ENCODE data around the gene HOXD11. TPM values are rescaled to one million over a fixed set of nuclear protein-coding genes. Genes with fewer than 3 reads are reported as not detected.

Gene HOXD11
- total RNA-seq, 4 donors from 2014 or later = not detected

DNA sequence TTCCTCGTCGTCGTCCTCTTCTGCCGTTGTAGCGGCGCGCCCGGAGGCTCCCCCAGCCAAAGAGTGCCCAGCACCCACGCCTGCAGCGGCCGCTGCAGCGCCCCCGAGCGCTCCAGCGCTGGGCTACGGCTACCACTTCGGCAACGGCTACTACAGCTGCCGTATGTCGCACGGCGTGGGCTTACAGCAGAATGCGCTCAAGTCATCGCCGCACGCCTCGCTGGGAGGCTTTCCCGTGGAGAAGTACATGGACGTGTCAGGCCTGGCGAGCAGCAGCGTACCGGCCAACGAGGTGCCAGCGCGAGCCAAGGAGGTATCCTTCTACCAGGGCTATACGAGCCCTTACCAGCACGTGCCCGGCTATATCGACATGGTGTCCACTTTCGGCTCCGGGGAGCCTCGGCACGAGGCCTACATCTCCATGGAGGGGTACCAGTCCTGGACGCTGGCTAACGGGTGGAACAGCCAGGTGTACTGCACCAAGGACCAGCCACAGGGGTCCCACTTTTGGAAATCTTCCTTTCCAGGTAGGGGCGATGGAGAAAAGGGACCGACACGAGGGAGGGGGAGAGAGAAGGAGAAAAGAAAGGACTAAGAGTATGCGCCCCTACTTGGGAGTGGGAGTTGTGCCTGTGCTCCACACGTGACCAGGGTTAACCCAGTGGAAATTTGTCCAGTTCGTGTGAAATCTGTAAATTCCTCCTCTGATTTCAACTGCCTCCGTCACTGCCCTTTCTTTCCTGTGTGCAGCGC lies 13.8 kb upstream of the HOXD11 start:
- TF ChIP-seq, protein P1, sequence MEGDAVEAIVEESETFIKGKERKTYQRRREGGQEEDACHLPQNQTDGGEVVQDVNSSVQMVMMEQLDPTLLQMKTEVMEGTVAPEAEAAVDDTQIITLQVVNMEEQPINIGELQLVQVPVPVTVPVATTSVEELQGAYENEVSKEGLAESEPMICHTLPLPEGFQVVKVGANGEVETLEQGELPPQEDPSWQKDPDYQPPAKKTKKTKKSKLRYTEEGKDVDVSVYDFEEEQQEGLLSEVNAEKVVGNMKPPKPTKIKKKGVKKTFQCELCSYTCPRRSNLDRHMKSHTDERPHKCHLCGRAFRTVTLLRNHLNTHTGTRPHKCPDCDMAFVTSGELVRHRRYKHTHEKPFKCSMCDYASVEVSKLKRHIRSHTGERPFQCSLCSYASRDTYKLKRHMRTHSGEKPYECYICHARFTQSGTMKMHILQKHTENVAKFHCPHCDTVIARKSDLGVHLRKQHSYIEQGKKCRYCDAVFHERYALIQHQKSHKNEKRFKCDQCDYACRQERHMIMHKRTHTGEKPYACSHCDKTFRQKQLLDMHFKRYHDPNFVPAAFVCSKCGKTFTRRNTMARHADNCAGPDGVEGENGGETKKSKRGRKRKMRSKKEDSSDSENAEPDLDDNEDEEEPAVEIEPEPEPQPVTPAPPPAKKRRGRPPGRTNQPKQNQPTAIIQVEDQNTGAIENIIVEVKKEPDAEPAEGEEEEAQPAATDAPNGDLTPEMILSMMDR (IDR thresholded peaks at IDR 0.05; ENCODE audit: low read depth) = no peak

DNA sequence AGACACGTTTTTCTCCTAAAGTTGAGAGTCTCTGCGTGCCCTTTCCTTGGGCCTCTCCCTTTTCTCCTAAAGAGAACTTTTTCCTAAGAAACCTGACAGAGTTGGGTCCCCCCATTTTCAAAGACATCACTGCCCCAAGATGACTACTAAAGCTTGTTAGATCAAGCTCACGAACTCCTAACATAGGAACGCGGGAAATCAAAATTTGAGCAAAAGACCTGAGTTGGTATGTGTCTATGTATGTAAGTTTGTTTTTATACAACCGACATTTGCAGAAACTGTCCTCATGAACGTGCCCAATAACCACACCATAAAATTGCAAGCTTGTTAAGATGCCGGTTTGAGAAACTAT lies 13.2 kb upstream of the HOXD11 start:
- TF ChIP-seq, protein P1 (IDR thresholded peaks at IDR 0.05; ENCODE audit: low read depth) = no peak

DNA sequence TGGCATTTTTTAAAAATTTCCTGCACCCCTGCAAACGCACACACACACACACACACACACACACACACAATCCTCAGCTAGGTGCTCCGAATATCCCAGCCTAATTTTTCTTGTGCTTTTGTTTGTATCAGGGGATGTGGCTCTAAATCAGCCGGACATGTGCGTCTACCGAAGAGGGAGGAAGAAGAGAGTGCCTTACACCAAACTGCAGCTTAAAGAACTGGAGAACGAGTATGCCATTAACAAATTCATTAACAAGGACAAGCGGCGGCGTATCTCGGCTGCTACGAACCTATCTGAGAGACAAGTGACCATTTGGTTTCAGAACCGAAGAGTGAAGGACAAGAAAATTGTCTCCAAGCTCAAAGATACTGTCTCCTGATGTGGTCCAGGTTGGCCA lies 12.7 kb upstream of the HOXD11 start:
- TF ChIP-seq, protein P1 (IDR thresholded peaks at IDR 0.05; ENCODE audit: low read depth) = no peak

DNA sequence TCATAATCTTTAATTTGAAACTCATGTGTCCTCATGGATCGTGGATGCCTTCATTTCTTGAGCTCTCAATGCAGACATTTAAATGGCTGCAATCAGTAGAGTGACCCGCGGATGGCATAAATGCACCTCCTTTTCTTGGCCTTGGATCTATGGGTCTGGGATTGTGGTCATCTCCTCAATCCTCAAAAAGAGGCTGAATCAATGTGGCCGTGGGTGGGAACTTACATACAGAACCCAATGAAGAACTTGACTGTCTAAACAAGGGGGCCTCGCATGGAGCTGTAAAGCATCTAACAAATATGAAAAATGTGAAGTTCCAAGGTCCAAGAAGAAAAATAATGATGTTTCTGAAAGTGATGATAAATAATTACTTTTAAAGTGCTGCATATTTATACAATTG lies 11.7 kb upstream of the HOXD11 start:
- TF ChIP-seq, protein P1 (IDR thresholded peaks at IDR 0.05; ENCODE audit: low read depth) = no peak

DNA sequence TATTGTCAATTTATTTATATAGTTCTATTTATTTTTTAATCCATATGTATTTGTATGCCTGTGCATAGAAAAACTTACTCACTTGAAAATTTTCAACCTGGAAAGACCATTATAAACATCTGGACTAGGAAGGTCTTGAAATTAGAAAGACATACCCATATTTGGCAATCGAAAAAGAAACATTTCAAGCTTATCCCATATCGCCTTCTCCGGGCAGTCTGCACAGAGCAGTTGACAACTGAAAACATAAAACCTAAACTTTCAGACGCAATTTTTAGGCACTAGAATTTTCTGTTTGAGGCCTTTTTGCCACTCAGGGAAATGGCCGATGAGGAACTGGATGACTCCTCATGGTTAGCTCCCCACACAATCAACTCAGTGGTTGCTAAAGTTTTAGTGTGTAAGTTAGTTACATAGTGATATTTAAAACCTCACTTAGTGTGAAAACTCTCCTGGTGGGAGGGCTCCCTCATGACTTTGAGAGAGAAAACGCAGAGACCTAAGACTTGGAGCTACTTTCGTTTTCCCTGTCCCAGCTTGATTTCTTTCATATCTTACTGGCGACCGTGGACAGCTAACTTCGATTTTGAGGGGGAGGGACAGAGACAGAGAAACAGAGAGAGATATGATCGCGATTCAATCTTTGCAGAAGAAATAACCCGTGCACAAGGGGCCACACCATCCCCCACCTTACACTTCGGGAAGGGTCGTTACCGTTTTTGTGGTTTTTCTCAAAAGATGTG lies 10.7 kb upstream of the HOXD11 start:
- TF ChIP-seq, protein P1 (IDR thresholded peaks at IDR 0.05; ENCODE audit: low read depth) = no peak

DNA sequence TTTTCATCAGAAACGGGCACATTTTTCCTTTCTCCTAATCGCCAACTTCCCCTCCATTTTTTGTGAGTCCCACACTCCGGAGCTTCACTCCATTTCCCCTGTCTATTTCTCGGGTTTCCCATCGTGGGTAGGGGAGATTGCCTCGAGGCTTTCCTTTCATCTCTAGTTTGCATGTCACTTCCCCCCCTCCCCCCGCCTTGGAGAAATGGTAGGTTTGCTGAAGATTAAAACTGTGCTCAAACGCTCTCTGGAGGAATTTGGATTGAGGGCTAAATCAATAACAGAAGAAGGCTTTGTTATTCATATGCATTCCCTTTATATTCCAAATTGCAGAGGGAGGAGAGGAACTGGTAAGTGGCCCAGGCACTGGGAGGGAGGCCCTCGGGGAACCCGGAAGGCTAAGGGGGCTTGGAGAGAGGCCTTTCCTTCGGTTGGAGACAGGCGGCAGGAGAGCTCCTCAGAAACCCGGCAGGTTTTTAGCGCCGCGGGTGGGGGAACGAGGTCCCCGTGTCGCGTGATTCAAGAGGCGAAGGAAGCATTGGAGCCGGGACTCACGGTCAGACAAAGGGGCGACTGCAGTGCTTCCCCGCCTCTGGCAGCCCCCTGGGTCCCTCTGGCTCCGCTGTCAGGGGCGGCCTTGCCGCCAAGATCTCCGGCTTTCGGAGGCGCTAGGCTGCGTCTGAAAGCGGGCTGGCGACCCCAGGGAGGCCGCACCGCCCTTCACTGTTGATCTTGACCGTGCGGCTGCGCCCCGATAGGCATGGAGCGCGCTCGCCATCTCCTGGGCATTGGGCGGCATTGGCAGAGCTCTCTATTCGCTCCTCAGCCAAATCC lies 9.9 kb upstream of the HOXD11 start:
- TF ChIP-seq, protein P1 (IDR thresholded peaks at IDR 0.05; ENCODE audit: low read depth) = no peak
